Uterus (tissue), 2 donors: ENCODE data around the gene GCNT1.
"Not testable (repeated sequence)": the region's sequence is repeated elsewhere in the genome, so short reads cannot be mapped to it uniquely, and the experiment has no call there.

ENCODE experiments used
- POLR2A ChIP-seq, 2 donors: fragments of 450-650 bp; IDR thresholded peaks; one replicate each; pipeline ENCODE4 v1.6.1; 2016; ENCODE audit warnings: antibody characterized with exemption in 2 of 2, mild to moderate bottlenecking in 1 of 2, moderate library complexity in 1 of 2
- TF ChIP-seq, protein P1 (sequence below), 4 experiments: fragments of 200-600 bp in 2 of 4; fragments of 450-650 bp in 2 of 4; sonication (generic) in 2 of 4; IDR thresholded peaks; one replicate each; pipeline ENCODE4 v1.5.1; 2016 to 2019; ENCODE audit warnings: antibody characterized with exemption in 4 of 4, mild to moderate bottlenecking in 2 of 4, moderate library complexity in 1 of 4

- TF ChIP-seq, protein P1, sequence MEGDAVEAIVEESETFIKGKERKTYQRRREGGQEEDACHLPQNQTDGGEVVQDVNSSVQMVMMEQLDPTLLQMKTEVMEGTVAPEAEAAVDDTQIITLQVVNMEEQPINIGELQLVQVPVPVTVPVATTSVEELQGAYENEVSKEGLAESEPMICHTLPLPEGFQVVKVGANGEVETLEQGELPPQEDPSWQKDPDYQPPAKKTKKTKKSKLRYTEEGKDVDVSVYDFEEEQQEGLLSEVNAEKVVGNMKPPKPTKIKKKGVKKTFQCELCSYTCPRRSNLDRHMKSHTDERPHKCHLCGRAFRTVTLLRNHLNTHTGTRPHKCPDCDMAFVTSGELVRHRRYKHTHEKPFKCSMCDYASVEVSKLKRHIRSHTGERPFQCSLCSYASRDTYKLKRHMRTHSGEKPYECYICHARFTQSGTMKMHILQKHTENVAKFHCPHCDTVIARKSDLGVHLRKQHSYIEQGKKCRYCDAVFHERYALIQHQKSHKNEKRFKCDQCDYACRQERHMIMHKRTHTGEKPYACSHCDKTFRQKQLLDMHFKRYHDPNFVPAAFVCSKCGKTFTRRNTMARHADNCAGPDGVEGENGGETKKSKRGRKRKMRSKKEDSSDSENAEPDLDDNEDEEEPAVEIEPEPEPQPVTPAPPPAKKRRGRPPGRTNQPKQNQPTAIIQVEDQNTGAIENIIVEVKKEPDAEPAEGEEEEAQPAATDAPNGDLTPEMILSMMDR (IDR thresholded peaks at IDR 0.05) = not testable (repeated sequence)
- not testable (repeated sequence) for TF ChIP-seq POLR2A (IDR thresholded peaks at IDR 0.05)
These were observed 32.1 kb downstream of the GCNT1 start for GRCh38 chr9:76491056-76491455.
